Panc1 (cell line): ENCODE data around the gene FAM240B. TPM values are rescaled to one million over a fixed set of nuclear protein-coding genes. Genes with fewer than 3 reads are reported as not detected.

Experiments used
- ATAC-seq: fragments of 200-7000 bp; cut with Tn5 transposase; 2 replicates; pipeline ENCODE4 v1.9.1; 2020; ENCODE audit warnings: mild to moderate bottlenecking, moderate library complexity
- BruUV-seq: library from RNA; stranded (reverse); fragments of 400-500 nt; replicated peaks from 2 replicates; lab custom pipeline; 2021; lab: Mats Ljungman, UMichigan
- CTCF ChIA-PET: fragments of 300-600 bp; sonication (Branson Sonifier 250); formaldehyde crosslinking; loops from one replicate; lab custom pipeline; 2022; ENCODE audit warnings: antibody characterized with exemption; lab: Charles Lee
- POLR2A ChIA-PET: fragments of 300-600 bp; sonication (Branson Sonifier 250); formaldehyde crosslinking; loops from one replicate; lab custom pipeline; 2022; ENCODE audit warnings: antibody characterized with exemption; lab: Charles Lee
- DNase-seq: peaks from one replicate; pipeline ENCODE4 v3.0.0-alpha.2; 2010; ENCODE audit warnings: low read depth, low spot score
- H3K27ac ChIP-seq: 2 replicates; pipeline ENCODE4 v1.5.1; 2011; ENCODE audit warnings: mild to moderate bottlenecking, low read length, inconsistent platforms
- H3K27me3 ChIP-seq: fragments of 200-500 bp; sonication (Bioruptor generic); 2 replicates; pipeline ENCODE4 v1.6.0; 2014; ENCODE audit warnings: low read length, inconsistent platforms; ENCODE audit not compliant: control insufficient read depth, insufficient read depth
- H3K36me3 ChIP-seq: fragments of 200-500 bp; sonication (Bioruptor generic); 2 replicates; pipeline ENCODE4 v1.5.1; 2014; ENCODE audit warnings: inconsistent platforms, mild to moderate bottlenecking, low read length, moderate library complexity; ENCODE audit not compliant: control insufficient read depth, insufficient read depth
- H3K4me1 ChIP-seq: 2 replicates; pipeline ENCODE4 v1.5.1; 2011; ENCODE audit warnings: inconsistent platforms, mild to moderate bottlenecking, low read length, moderate library complexity; ENCODE audit not compliant: control insufficient read depth, insufficient read depth
- H3K4me3 ChIP-seq, 2 experiments: 2 replicates each; pipeline ENCODE4 v1.5.1; 2011 to 2012; ENCODE audit warnings: low read depth in 2 of 2, low read length in 2 of 2, mild to moderate bottlenecking in 2 of 2, inconsistent platforms in 1 of 2, moderate library complexity in 1 of 2
- H3K9me3 ChIP-seq: fragments of 200-500 bp; sonication (Bioruptor generic); 2 replicates; pipeline ENCODE4 v1.5.1; 2014; ENCODE audit warnings: low read depth, mild to moderate bottlenecking, inconsistent platforms, low read length, moderate library complexity; ENCODE audit not compliant: control insufficient read depth, insufficient read depth
- CTCF ChIP-seq: fragments of 450-650 bp; IDR thresholded peaks from 2 replicates; pipeline ENCODE4 v1.5.1; 2017; ENCODE audit warnings: mild to moderate bottlenecking
- POLR2AphosphoS5 ChIP-seq: IDR thresholded peaks from 2 replicates; pipeline ENCODE4 v1.6.1; 2012; ENCODE audit warnings: mild to moderate bottlenecking, low read depth, low read length, moderate library complexity
- REST ChIP-seq, 2 experiments: IDR thresholded peaks; 2 replicates each; pipeline ENCODE4 v1.6.1; 2011 to 2012; ENCODE audit warnings: low read depth in 2 of 2, control low read depth in 1 of 2, low read length in 1 of 2, mild to moderate bottlenecking in 1 of 2, moderate library complexity in 1 of 2; ENCODE audit not compliant: insufficient read depth in 1 of 2
- SIN3A ChIP-seq: IDR thresholded peaks from 2 replicates; pipeline ENCODE4 v1.6.1; 2012; ENCODE audit warnings: low read depth, mild to moderate bottlenecking, low read length, moderate library complexity, borderline replicate concordance; ENCODE audit not compliant: insufficient read depth
- TCF7L2 ChIP-seq: IDR thresholded peaks from 2 replicates; pipeline ENCODE4 v1.6.1; 2011; ENCODE audit warnings: mild to moderate bottlenecking, low read depth, low read length, inconsistent platforms
- in situ Hi-C: cut with HindIII; loops from 2 replicates; pipeline ENCODE4 v1.10.0; 2016; ENCODE audit warnings: low sequenced_read_pairs, low pct_unique_long_range_greater_than_20kb
- intact Hi-C: fragments of 100-400 bp; cut with micrococcal nuclease; formaldehyde crosslinking; loops from one replicate; pipeline ENCODE4 v1.10.0; 2022; ENCODE audit not compliant: unreplicated experiment
- total RNA-seq: library from RNA; stranded (reverse); gene quantifications from one replicate; pipeline ENCODE4 v1.2.1, GENCODE V29; 2021; ENCODE audit not compliant: unreplicated experiment

The FAM240B gene
- total RNA-seq, 1 experiment from 2014 or later, result not detected

GRCh38 chr9:38733503-38733902 is 13.6 kb upstream of the FAM240B start:
- Histone ChIP-seq H3K27me3 (no peaks in the 10 kb centered on the region), H3K9me3 (no peaks in the 10 kb centered on the region), H3K27ac (no peak overlapping the region), H3K4me1 (no peaks in the 10 kb centered on the region), H3K36me3 (no peaks in the 10 kb centered on the region), H3K4me3 (no peak overlapping the region)
- intact Hi-C loops, result no loop called here
- POLR2A ChIA-PET, result no interaction called here
- CTCF ChIA-PET, result no interaction called here
- DNase-seq, result no peak
- in situ Hi-C loops, result no loop called here
- BruUV-seq, result no TSS peak
- no peak for TF ChIP-seq SIN3A
- no peak for ATAC-seq

GRCh38 chr9:38732885-38733284 is 13.0 kb upstream of the FAM240B start:
- ATAC-seq, result no peak
- ChIA-PET POLR2A (no interaction called here), CTCF (no interaction called here)
- no peak overlapping the region for H3K4me3 ChIP-seq
- no peaks in the 10 kb centered on the region for H3K27me3 ChIP-seq
- no peaks in the 10 kb centered on the region for H3K4me1 ChIP-seq
- intact Hi-C loops, result no loop called here
- DNase-seq, result no peak
- no peaks in the 10 kb centered on the region for H3K9me3 ChIP-seq
- TF ChIP-seq CTCF (no peak), REST (IDR thresholded peaks at IDR 0.05; ENCODE audit: insufficient read depth in 1 of 2, low read depth in 2 of 2, low read length in 1 of 2) (no peak), TCF7L2 (no peak), SIN3A (no peak), POLR2AphosphoS5 (no peak)
- no peak overlapping the region for H3K27ac ChIP-seq
- in situ Hi-C loops, result no loop called here
- no TSS peak for BruUV-seq
- no peaks in the 10 kb centered on the region for H3K36me3 ChIP-seq

- Histone ChIP-seq H3K4me1 (no peaks in the 10 kb centered on the region), H3K9me3 (no peaks in the 10 kb centered on the region), H3K27me3 (no peaks in the 10 kb centered on the region), H3K27ac (no peak overlapping the region), H3K36me3 (no peaks in the 10 kb centered on the region), H3K4me3 (peak overlapping the region in 1 of 2 experiments; percentile 18; a peak in 1 of 4 replicates)
- ChIA-PET CTCF (interaction anchor here (1.2 kb wide), 1 partner anchor 29 kb away, joined by 3 read pairs; no protein-coding TSS in a partner anchor), POLR2A (no interaction called here)
- peak; percentile 79 for TF ChIP-seq CTCF
- no peak for TF ChIP-seq SIN3A
- BruUV-seq, result no TSS peak
- DNase-seq, result peak; percentile 32
- peak; percentile 93 for ATAC-seq
- intact Hi-C loops (no loop called here), in situ Hi-C loops (no loop called here)
Observed at GRCh38 chr9:38727497-38728001, 7.6 kb upstream of the FAM240B start.
